Neural crest cell (in vitro differentiated cells): Measurements from ENCODE around the gene MIB2. TPM values are rescaled to one million over a fixed set of nuclear protein-coding genes. Genes with fewer than 3 reads are reported as not detected.

Source experiments
- DNase-seq: peaks from one replicate; pipeline ENCODE4 v3.0.0; 2021; ENCODE audit warnings: low read depth, mixed read lengths, low spot score
- H3K27ac Mint-ChIP-seq: one replicate; pipeline ENCODE4 v1.8.0; 2021; ENCODE audit warnings: mild to moderate bottlenecking, mixed read lengths; ENCODE audit not compliant: unreplicated experiment
- H3K27me3 Mint-ChIP-seq: 2 replicates; pipeline ENCODE4 v1.8.0; 2021; ENCODE audit warnings: low read depth, mild to moderate bottlenecking, mixed read lengths
- H3K36me3 Mint-ChIP-seq: 2 replicates; pipeline ENCODE4 v1.8.0; 2021; ENCODE audit warnings: low read depth, mild to moderate bottlenecking, mixed read lengths
- H3K4me1 Mint-ChIP-seq: 2 replicates; pipeline ENCODE4 v1.8.0; 2021; ENCODE audit warnings: mixed read lengths
- H3K4me3 Mint-ChIP-seq: one replicate; pipeline ENCODE4 v1.8.0; 2021; ENCODE audit warnings: mild to moderate bottlenecking, mixed read lengths
- H3K9me3 Mint-ChIP-seq: 2 replicates; pipeline ENCODE4 v1.8.0; 2021; ENCODE audit warnings: mixed read lengths
- CTCF ChIP-seq: fragments of 200-600 bp; sonication (generic); conservative IDR thresholded peaks from 2 replicates; pipeline ENCODE4 v1.5.0; 2021; ENCODE audit warnings: antibody characterized with exemption, mild to moderate bottlenecking
- total RNA-seq: library from RNA; stranded (reverse); gene quantifications from 2 replicates; pipeline ENCODE4 v1.2.1, GENCODE V29; 2021

The MIB2 gene
- total RNA-seq, 1 donor from 2014 or later = 105 TPM

GRCh38 chr1:1574721-1575537 lies 40.4 kb upstream of the MIB2 start, which contains the start of gene SSU72:
TSS of gene SSU72 (minus strand) at chr1:1574863. CDS start at chr1:1574557, 306 bp downstream.
- peak; percentile 85 for DNase-seq
- no peak for TF ChIP-seq CTCF
- Mint-ChIP-seq H3K27ac (peak within 1 kb of the TSS; percentile 98), H3K4me3 (peak within 1 kb of the TSS; percentile 96), H3K27me3 (peaks cover 18% of the 10 kb centered on the region), H3K9me3 (no peaks in the 10 kb centered on the region), H3K4me1 (peaks cover 20% of the 10 kb centered on the region), H3K36me3 (no peaks in the 10 kb centered on the region)

DNA sequence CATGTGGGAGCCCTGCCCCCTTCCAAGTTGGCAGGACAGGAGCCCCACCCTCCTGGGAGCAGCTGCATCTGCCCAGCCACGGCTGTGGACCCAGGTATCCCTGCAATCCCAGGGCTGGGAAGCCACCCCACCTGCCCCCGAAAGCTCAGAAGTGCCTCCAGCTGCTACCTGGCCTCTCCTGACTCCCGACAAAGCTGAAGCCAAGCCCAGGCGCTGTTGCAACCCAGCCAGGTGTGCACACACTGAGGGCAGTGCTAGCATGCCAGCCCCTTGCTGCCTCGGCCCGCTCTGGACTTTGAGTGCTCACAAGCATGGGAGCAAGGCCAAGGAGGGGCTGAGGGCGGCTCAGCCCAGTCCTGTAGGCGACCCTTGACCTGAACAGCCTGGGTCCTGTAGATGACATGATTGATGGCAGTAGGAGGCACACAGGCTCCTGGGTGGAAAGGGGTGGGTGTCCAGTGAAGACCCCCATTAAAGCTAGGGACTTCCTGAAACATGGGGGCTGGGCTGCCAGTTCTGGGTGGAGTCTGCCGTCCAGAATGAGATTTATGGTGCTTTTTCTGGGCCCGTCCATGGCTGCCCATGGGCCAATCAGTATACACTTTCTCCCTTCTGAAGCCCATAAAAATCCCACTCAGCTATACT lies 37.8 kb upstream of the MIB2 start:
- H3K4me3 Mint-ChIP-seq = no peak overlapping the region
- no peak overlapping the region for H3K27ac Mint-ChIP-seq
- H3K9me3 Mint-ChIP-seq = no peaks in the 10 kb centered on the region
- no peak for DNase-seq
- peaks cover 13% of the 10 kb centered on the region for H3K4me1 Mint-ChIP-seq
- no peak for TF ChIP-seq CTCF
- H3K36me3 Mint-ChIP-seq = no peaks in the 10 kb centered on the region
- peaks cover 40% of the 10 kb centered on the region for H3K27me3 Mint-ChIP-seq

GRCh38 chr1:1578371-1578940 lies 36.8 kb upstream of the MIB2 start:
- Mint-ChIP-seq H3K9me3 (no peaks in the 10 kb centered on the region), H3K36me3 (no peaks in the 10 kb centered on the region), H3K27me3 (peaks cover 50% of the 10 kb centered on the region), H3K27ac (no peak overlapping the region), H3K4me1 (peaks cover 9% of the 10 kb centered on the region), H3K4me3 (peak overlapping the region; percentile 27)
- no peak for DNase-seq
- no peak for TF ChIP-seq CTCF

GRCh38 chr1:1582585-1583346 lies 32.5 kb upstream of the MIB2 start:
- no peak for TF ChIP-seq CTCF
- no peaks in the 10 kb centered on the region for H3K4me1 Mint-ChIP-seq
- no peaks in the 10 kb centered on the region for H3K36me3 Mint-ChIP-seq
- no peak overlapping the region for H3K27ac Mint-ChIP-seq
- H3K27me3 Mint-ChIP-seq = peaks cover 90% of the 10 kb centered on the region
- H3K9me3 Mint-ChIP-seq = no peaks in the 10 kb centered on the region
- peak overlapping the region; percentile 19 for H3K4me3 Mint-ChIP-seq
- no peak for DNase-seq

- TF ChIP-seq CTCF = no peak
- no peak for DNase-seq
- Mint-ChIP-seq H3K27me3 (peaks cover 90% of the 10 kb centered on the region), H3K4me3 (no peak overlapping the region), H3K9me3 (no peaks in the 10 kb centered on the region), H3K4me1 (no peaks in the 10 kb centered on the region), H3K27ac (no peak overlapping the region), H3K36me3 (no peaks in the 10 kb centered on the region)
Measured at GRCh38 chr1:1583347-1584010, 31.8 kb upstream of the MIB2 start.
